ENCODE results near the gene BMP10.

DNA sequence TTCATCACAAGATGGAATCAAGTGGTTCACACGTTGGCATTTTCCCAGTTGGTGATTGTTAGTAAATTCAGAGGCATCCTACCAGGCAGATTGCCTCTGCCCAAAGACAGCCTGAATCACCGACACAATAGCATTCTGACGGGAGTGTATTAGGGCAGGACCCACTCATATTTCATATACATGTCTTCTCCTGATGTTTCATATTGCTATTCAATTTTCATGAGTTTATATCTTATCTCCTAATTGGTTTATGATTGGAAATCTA is 14.5 kb upstream of the BMP10 start:
- TF ChIP-seq, protein P1, sequence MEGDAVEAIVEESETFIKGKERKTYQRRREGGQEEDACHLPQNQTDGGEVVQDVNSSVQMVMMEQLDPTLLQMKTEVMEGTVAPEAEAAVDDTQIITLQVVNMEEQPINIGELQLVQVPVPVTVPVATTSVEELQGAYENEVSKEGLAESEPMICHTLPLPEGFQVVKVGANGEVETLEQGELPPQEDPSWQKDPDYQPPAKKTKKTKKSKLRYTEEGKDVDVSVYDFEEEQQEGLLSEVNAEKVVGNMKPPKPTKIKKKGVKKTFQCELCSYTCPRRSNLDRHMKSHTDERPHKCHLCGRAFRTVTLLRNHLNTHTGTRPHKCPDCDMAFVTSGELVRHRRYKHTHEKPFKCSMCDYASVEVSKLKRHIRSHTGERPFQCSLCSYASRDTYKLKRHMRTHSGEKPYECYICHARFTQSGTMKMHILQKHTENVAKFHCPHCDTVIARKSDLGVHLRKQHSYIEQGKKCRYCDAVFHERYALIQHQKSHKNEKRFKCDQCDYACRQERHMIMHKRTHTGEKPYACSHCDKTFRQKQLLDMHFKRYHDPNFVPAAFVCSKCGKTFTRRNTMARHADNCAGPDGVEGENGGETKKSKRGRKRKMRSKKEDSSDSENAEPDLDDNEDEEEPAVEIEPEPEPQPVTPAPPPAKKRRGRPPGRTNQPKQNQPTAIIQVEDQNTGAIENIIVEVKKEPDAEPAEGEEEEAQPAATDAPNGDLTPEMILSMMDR (IDR thresholded peaks at IDR 0.05): no peak
- no peak for TF ChIP-seq EZH2phosphoT487 (IDR thresholded peaks at IDR 0.05; ENCODE audit: borderline replicate concordance, low read depth)
- TF ChIP-seq, protein P2, sequence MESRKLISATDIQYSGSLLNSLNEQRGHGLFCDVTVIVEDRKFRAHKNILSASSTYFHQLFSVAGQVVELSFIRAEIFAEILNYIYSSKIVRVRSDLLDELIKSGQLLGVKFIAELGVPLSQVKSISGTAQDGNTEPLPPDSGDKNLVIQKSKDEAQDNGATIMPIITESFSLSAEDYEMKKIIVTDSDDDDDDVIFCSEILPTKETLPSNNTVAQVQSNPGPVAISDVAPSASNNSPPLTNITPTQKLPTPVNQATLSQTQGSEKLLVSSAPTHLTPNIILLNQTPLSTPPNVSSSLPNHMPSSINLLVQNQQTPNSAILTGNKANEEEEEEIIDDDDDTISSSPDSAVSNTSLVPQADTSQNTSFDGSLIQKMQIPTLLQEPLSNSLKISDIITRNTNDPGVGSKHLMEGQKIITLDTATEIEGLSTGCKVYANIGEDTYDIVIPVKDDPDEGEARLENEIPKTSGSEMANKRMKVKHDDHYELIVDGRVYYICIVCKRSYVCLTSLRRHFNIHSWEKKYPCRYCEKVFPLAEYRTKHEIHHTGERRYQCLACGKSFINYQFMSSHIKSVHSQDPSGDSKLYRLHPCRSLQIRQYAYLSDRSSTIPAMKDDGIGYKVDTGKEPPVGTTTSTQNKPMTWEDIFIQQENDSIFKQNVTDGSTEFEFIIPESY (IDR thresholded peaks at IDR 0.05; ENCODE audit: borderline replicate concordance, low read depth): no peak
- no peak for TF ChIP-seq GABPA (IDR thresholded peaks at IDR 0.05; ENCODE audit: low read depth)
- no peak for TF ChIP-seq MAX (IDR thresholded peaks at IDR 0.05; ENCODE audit: low read depth)
- TF ChIP-seq CHD2 (IDR thresholded peaks at IDR 0.05; ENCODE audit: low read length, partially characterized antibody): no peak
- no peak for TF ChIP-seq RCOR1 (IDR thresholded peaks at IDR 0.05; ENCODE audit: low read length)
- no peak for TF ChIP-seq IRF3 (IDR thresholded peaks at IDR 0.05; ENCODE audit: low read depth, low read length)
- TF ChIP-seq SMC3 (IDR thresholded peaks at IDR 0.05; ENCODE audit: low read depth, low read length): no peak
- TF ChIP-seq JUND (IDR thresholded peaks at IDR 0.05): no peak
- no peak for TF ChIP-seq RFX5 (IDR thresholded peaks at IDR 0.05; ENCODE audit: low read length)
- TF ChIP-seq EP300 (IDR thresholded peaks at IDR 0.05; ENCODE audit: borderline replicate concordance in 1 of 2, low read depth in 1 of 2, low read length in 1 of 2): no peak

Measured in SK-N-SH (cell line).